ENCODE results near the gene PRDX3. TPM values are rescaled to one million over a fixed set of nuclear protein-coding genes. Genes with fewer than 3 reads are reported as not detected.

PRDX3 gene
- polyA plus RNA-seq, 1 experiment, result 280 TPM

- H3K36me3 ChIP-seq (ENCODE audit: control insufficient read depth, insufficient read depth, low read length), result no peaks in the 10 kb centered on the region
- H3K27me3 ChIP-seq (ENCODE audit: control insufficient read depth, insufficient read depth, low read length), result no peaks in the 10 kb centered on the region
- ChIA-PET POLR2A (no interaction called here), CTCF (interaction anchor here (1.6 kb wide), 1 partner anchor 35 kb away, joined by 3 read pairs; no protein-coding TSS in a partner anchor)
- TF ChIP-seq, protein P1, sequence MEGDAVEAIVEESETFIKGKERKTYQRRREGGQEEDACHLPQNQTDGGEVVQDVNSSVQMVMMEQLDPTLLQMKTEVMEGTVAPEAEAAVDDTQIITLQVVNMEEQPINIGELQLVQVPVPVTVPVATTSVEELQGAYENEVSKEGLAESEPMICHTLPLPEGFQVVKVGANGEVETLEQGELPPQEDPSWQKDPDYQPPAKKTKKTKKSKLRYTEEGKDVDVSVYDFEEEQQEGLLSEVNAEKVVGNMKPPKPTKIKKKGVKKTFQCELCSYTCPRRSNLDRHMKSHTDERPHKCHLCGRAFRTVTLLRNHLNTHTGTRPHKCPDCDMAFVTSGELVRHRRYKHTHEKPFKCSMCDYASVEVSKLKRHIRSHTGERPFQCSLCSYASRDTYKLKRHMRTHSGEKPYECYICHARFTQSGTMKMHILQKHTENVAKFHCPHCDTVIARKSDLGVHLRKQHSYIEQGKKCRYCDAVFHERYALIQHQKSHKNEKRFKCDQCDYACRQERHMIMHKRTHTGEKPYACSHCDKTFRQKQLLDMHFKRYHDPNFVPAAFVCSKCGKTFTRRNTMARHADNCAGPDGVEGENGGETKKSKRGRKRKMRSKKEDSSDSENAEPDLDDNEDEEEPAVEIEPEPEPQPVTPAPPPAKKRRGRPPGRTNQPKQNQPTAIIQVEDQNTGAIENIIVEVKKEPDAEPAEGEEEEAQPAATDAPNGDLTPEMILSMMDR (IDR thresholded peaks at IDR 0.05; ENCODE audit: insufficient read depth, low read depth, low read length), result no peak
- no peak for DNase-seq (ENCODE audit: low read depth)
- no peak overlapping the region for H3K4me3 ChIP-seq (ENCODE audit: low read depth, low read length)
Observed at GRCh38 chr10:119216127-119216526, 37.5 kb upstream of the PRDX3 start.

DNA sequence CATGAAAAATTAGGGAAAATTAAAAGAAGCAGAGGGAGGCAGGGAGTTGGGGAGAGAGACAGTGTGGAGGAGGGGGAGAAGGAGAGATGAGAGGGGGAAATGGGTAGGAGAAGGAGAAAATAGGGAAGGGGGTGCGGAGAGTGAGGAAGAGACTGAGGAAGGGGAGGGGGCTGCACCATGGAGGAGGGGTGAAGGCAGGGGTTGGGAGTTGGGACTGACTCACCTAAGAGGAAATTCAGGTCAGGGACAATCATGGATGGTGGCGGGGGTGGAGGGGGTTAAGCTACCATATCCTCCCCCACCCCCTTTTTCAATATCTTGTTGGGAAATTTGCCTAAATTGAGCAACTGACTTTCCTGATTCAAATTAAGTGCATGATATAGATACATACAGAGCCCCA, 36.8 kb upstream of the PRDX3 start:
- no peaks in the 10 kb centered on the region for H3K27me3 ChIP-seq (ENCODE audit: control insufficient read depth, insufficient read depth, low read length)
- POLR2A ChIA-PET, result no interaction called here
- H3K36me3 ChIP-seq (ENCODE audit: control insufficient read depth, insufficient read depth, low read length), result no peaks in the 10 kb centered on the region
- CTCF ChIA-PET, result interaction anchor here (1.6 kb wide), 1 partner anchor 36 kb away, joined by 3 read pairs; no protein-coding TSS in a partner anchor
- DNase-seq (ENCODE audit: low read depth), result no peak
- TF ChIP-seq, protein P1 (IDR thresholded peaks at IDR 0.05; ENCODE audit: insufficient read depth, low read depth, low read length), result no peak
- no peak overlapping the region for H3K4me3 ChIP-seq (ENCODE audit: low read depth, low read length)

DNA sequence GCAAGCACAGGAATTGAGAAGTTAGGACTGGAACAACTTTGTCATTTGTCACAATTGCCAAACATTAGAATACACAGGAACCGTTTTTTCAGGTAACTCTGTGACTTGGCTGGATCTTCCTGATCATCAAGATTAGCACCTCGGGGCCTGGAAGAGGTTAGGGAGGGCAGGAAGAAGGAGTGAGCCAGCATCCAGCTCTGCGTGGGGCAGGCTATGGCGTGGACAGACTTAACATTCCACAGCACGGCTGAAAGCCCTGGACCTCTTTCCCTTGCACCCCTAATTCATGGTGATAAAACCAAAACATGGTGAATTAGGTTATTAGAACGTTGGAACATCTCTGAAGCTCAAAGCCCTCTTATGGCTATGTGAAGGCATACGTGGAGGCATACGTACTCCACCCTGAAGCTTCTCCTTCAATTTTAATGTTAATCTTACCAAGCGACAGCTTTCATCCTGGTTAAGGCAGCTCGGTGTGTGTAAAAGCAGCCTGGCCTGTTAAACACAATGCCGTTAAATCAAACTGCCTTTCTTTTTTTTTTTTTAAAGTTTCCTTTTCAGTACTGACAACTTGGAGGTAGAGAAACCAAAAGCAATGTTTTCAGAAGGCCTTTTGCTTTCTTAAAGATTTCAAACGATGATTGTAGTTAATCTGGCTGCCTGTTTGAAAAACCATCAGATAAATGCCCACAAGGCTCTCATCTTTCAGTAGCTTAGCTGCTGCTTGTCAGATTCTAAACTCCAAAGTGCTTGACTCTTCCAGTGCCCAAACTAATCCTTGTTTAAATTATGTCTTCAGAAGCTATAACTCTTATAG, 33.2 kb upstream of the PRDX3 start:
- H3K27me3 ChIP-seq (ENCODE audit: control insufficient read depth, insufficient read depth, low read length), result no peaks in the 10 kb centered on the region
- H3K36me3 ChIP-seq (ENCODE audit: control insufficient read depth, insufficient read depth, low read length), result no peaks in the 10 kb centered on the region
- CTCF ChIA-PET, result interaction anchor here (1.1 to 4.2 kb wide), 4 partner anchors 9 to 233 kb away, joined by 3 to 32 read pairs (median 14); no protein-coding TSS in a partner anchor
- no peak overlapping the region for H3K4me3 ChIP-seq (ENCODE audit: low read depth, low read length)
- TF ChIP-seq, protein P1 (IDR thresholded peaks at IDR 0.05; ENCODE audit: insufficient read depth, low read depth, low read length), result no peak
- POLR2A ChIA-PET, result interaction anchor here (0.7 to 0.9 kb wide), 2 partner anchors 41 kb away, joined by 6 read pairs; no protein-coding TSS in a partner anchor
- no peak for DNase-seq (ENCODE audit: low read depth)

DNA sequence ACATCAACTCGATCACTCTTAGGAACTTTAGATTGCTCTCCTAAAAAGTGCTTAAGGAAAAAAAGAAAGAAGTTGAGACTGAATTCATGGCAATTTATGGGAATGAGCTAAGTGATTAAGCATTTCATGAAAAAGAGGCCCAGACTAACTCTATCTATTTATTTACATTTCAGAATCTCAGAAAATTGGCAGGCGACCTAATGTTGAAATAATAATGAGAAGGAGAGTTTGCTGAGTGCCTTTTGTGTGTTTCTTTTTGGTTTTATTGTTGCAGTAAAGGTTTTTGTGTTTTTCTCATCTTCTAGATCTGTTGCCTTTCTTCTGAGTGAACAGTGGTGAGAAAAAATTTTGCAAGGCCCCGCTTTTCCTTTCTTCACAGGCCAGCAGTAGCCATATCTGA, 32.6 kb upstream of the PRDX3 start:
- Histone ChIP-seq H3K27me3 (ENCODE audit: control insufficient read depth, insufficient read depth, low read length) (no peaks in the 10 kb centered on the region), H3K4me3 (ENCODE audit: low read depth, low read length) (no peak overlapping the region), H3K36me3 (ENCODE audit: control insufficient read depth, insufficient read depth, low read length) (no peaks in the 10 kb centered on the region)
- peak; percentile 87 for DNase-seq (ENCODE audit: low read depth)
- CTCF ChIA-PET, result interaction anchor here (1.6 to 4.2 kb wide), 3 partner anchors 36 to 233 kb away, joined by 5 to 32 read pairs (median 25); no protein-coding TSS in a partner anchor
- POLR2A ChIA-PET, result interaction anchor here (0.6 to 0.9 kb wide), 2 partner anchors 42 to 329 kb away, joined by 3 to 6 read pairs; no protein-coding TSS in a partner anchor
- TF ChIP-seq, protein P1 (IDR thresholded peaks at IDR 0.05; ENCODE audit: insufficient read depth, low read depth, low read length), result no peak

- no peak for DNase-seq (ENCODE audit: low read depth)
- TF ChIP-seq, protein P1 (IDR thresholded peaks at IDR 0.05; ENCODE audit: insufficient read depth, low read depth, low read length), result no peak
- Histone ChIP-seq H3K27me3 (ENCODE audit: control insufficient read depth, insufficient read depth, low read length) (no peaks in the 10 kb centered on the region), H3K4me3 (ENCODE audit: low read depth, low read length) (no peak overlapping the region), H3K36me3 (ENCODE audit: control insufficient read depth, insufficient read depth, low read length) (no peaks in the 10 kb centered on the region)
- ChIA-PET POLR2A (interaction anchor here (0.6 kb wide), 1 partner anchor 330 kb away, joined by 3 read pairs; no protein-coding TSS in a partner anchor), CTCF (interaction anchor here (1.1 to 4.2 kb wide), 8 partner anchors 13 to 234 kb away, joined by 3 to 32 read pairs (median 6); no protein-coding TSS in a partner anchor)
Observed at GRCh38 chr10:119210633-119211032, 32.0 kb upstream of the PRDX3 start.
